Measurements from ENCODE around the gene CHRM5. TPM values are rescaled to one million over a fixed set of nuclear protein-coding genes. Genes with fewer than 3 reads are reported as not detected.

Gene CHRM5
- total RNA-seq, 4 donors from 2014 or later, result not detected

GRCh38 chr15:33971811-33972210, 3.5 kb downstream of the CHRM5 start:
- Histone ChIP-seq H3K9me3 (no peaks in the 10 kb centered on the region), H3K36me3 (no peaks in the 10 kb centered on the region), H3K27me3 (no peaks in the 10 kb centered on the region), H3K4me1 (no peaks in the 10 kb centered on the region), H3K27ac (no peak overlapping the region), H3K4me3 (no peak overlapping the region)
- TF ChIP-seq CTCF (IDR thresholded peaks at IDR 0.05), result no peak
- TF ChIP-seq POLR2A (IDR thresholded peaks at IDR 0.05), result no peak
- intact Hi-C loops (cut with DNase I), result no loop called here
- WGBS, 2 donors, result 84 to 86% methylated on average over 2 of the region's 2 CpGs
- DNase-seq, result no peak

- H3K4me3 ChIP-seq, result no peak overlapping the region
- no peak overlapping the region for H3K27ac ChIP-seq
- no peaks in the 10 kb centered on the region for H3K9me3 ChIP-seq
- TF ChIP-seq CTCF (IDR thresholded peaks at IDR 0.05) (no peak), POLR2A (IDR thresholded peaks at IDR 0.05) (no peak)
- WGBS, 2 donors, result 86 to 92% methylated on average over 4 of the region's 4 CpGs
- H3K27me3 ChIP-seq, result no peaks in the 10 kb centered on the region
- H3K36me3 ChIP-seq, result no peaks in the 10 kb centered on the region
- peaks cover 0 to 5% (median 0%) of the 10 kb centered on the region in 3 donors for H3K4me1 ChIP-seq
- DNase-seq, result no peak
- intact Hi-C loops (cut with DNase I), result no loop called here
Observed at GRCh38 chr15:33975022-33975565, 6.8 kb downstream of the CHRM5 start.

- no peaks in the 10 kb centered on the region for H3K36me3 ChIP-seq
- no peak overlapping the region for H3K4me3 ChIP-seq
- TF ChIP-seq POLR2A (IDR thresholded peaks at IDR 0.05) (no peak), CTCF (IDR thresholded peaks at IDR 0.05) (no peak)
- WGBS, 2 donors, result 26 to 48% methylated on average over 7 of the region's 7 CpGs
- intact Hi-C loops (cut with DNase I), result no loop called here
- H3K27me3 ChIP-seq, result no peaks in the 10 kb centered on the region
- H3K27ac ChIP-seq, result no peak overlapping the region
- DNase-seq, result no peak
- peaks cover 0 to 11% (median 0%) of the 10 kb centered on the region in 3 donors for H3K4me1 ChIP-seq
- H3K9me3 ChIP-seq, result no peaks in the 10 kb centered on the region
Observed at GRCh38 chr15:33980159-33980558, 11.9 kb downstream of the CHRM5 start.

GRCh38 chr15:33982516-33982915, 14.2 kb downstream of the CHRM5 start:
- Histone ChIP-seq H3K4me3 (no peak overlapping the region), H3K4me1 (peaks cover 0 to 11% (median 0%) of the 10 kb centered on the region in 3 donors), H3K27me3 (no peaks in the 10 kb centered on the region), H3K27ac (no peak overlapping the region), H3K36me3 (no peaks in the 10 kb centered on the region), H3K9me3 (no peaks in the 10 kb centered on the region)
- TF ChIP-seq CTCF (IDR thresholded peaks at IDR 0.05), result no peak
- TF ChIP-seq POLR2A (IDR thresholded peaks at IDR 0.05), result no peak
- intact Hi-C loops (cut with DNase I), result no loop called here
- 92% methylated on average over 1 of the region's 1 CpG; no CpG with 5 or more reads in 1 of the 2 donors for WGBS, 2 donors
- no peak for DNase-seq

GRCh38 chr15:33985287-33985686, 17.0 kb downstream of the CHRM5 start:
- Histone ChIP-seq H3K27ac (no peak overlapping the region), H3K4me1 (peaks cover 0 to 4% (median 0%) of the 10 kb centered on the region in 3 donors), H3K36me3 (no peaks in the 10 kb centered on the region), H3K9me3 (no peaks in the 10 kb centered on the region), H3K4me3 (no peak overlapping the region), H3K27me3 (no peaks in the 10 kb centered on the region)
- TF ChIP-seq CTCF (IDR thresholded peaks at IDR 0.05) (no peak), POLR2A (IDR thresholded peaks at IDR 0.05) (no peak)
- no peak for DNase-seq
- intact Hi-C loops (cut with DNase I), result no loop called here
- WGBS, 2 donors, result 67% methylated on average over 1 of the region's 1 CpG; no CpG with 5 or more reads in 1 of the 2 donors

All from esophagus squamous epithelium (tissue), 5 donors.